HG02610 (cell line): Measurements from ENCODE around the gene GYS1.
A peak's percentile ranks its signal among the peaks of the same experiment; 100 is the strongest.
"Not testable (repeated sequence)": the region's sequence is repeated elsewhere in the genome, so short reads cannot be mapped to it uniquely, and the experiment has no call there.

Experiments used
- ATAC-seq: cut with Tn5 transposase; IDR thresholded peaks from one replicate; pipeline ENCODE4 v1.9.1; 2021; ENCODE audit warnings: mild to moderate bottlenecking, moderate library complexity; ENCODE audit not compliant: unreplicated experiment

The GYS1 gene

GRCh38 chr19:48993175-48994034 is at the start of gene GYS1, which contains the start of gene RUVBL2:
Gene GYS1, minus strand, starts transcription at chr19:48993309. Its CDS starts 197 bp downstream, at chr19:48993112.
Gene RUVBL2, plus strand, starts transcription at chr19:48993887. Its CDS starts 25 bp downstream, at chr19:48993912.
- peak; percentile 88 for ATAC-seq

DNA sequence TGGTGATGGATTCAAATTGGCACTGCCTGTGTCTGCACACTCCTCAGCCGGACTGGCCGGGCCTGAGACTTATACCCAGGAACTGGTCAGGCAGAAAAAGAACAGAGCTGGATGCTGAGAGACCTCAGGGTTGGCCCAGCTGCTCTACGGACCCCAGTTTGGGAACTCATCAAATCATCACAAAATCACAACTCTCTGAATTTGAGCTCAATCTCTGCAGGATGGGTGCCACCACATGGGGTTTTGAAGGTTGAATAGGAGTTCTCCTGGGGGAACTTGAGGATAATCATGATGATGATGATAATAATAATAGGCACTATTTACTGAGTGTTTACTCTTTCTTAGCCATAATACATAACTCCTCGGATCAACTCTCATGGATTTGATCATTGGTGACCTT is 49.6 kb upstream of the GYS1 start:
- not testable (repeated sequence) for ATAC-seq

GRCh38 chr19:49042177-49042576 is 49.1 kb upstream of the GYS1 start:
- ATAC-seq = no peak

GRCh38 chr19:49039736-49040135 is 46.6 kb upstream of the GYS1 start:
- ATAC-seq = not testable (repeated sequence)

DNA sequence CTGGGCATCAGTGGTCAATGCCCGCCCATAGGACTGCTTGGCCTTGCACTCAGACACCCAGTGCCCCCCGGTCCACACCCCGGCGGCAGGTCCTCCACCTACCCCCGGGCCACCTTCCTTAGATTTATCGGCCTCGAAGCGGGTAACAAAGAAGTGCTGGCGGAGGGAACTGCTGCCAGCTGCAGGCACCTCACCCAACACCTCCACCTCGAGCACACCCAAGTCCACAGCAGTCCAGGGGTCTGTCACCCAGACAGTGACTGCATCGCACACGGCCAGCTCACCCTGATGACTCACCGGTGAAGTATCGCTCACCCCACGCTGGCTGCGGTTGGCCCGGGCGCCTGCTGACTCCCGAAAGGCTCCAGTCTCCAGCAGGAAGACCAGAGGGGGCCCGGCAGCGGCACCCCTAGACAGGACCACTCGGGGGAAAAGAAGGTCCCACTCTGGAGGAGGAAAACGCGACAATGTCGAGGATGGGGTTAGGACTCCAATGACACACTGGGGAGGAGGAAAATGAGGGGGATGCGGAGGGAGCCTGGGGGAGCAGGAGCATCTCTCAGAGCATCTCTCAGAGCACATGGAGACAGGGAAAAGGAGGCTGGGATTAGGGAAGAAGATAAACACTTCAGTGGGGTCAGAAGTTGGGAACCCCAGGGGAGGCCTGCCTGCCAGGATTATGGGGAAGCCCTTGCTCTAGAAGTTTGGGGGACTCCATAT is 45.6 kb upstream of the GYS1 start:
- not testable (repeated sequence) for ATAC-seq

DNA sequence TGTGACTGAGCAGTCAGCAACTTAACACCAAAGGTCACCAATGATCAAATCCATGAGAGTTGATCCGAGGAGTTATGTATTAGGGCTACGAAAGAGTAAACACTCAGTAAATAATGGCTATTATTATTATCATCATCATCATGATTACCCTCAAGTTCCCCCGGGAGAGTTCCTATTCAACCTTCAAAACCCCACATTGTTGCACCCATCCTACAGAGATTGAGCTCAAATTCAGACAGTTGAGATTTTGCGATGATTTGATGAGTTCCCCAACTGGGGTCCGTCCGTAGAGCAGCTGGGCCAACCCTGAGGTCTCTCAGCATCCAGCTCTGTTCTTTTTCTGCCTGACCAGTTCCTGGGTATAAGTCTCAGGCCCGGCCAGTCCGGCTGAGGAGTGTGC is 45.0 kb upstream of the GYS1 start:
- not testable (repeated sequence) for ATAC-seq

DNA sequence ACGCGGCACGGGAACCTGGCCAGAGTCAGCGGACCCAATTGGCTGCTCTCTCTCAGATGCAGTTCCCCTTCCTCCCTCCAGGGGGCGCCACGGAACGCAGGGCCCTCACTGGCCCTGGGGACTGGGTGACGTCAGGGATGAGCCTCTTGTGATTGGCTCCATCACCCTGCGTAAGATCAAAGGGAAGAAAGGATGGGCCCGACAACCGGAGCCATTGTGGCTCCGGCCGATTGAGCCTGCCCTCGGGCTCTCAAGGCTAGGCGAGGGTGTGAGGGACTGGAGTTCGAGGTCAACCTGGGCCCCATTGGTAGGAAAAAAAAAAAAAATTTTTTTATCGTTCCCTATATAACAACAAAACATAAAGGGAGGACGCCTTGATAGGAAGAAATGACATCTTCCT is 43.7 kb upstream of the GYS1 start, which contains the start of gene CGB1:
CGB1 (minus strand) TSS at position 81 of the 400 bp plus-strand sequence. CDS start 184 bp downstream, outside the sequence.
- ATAC-seq = not testable (repeated sequence)

DNA sequence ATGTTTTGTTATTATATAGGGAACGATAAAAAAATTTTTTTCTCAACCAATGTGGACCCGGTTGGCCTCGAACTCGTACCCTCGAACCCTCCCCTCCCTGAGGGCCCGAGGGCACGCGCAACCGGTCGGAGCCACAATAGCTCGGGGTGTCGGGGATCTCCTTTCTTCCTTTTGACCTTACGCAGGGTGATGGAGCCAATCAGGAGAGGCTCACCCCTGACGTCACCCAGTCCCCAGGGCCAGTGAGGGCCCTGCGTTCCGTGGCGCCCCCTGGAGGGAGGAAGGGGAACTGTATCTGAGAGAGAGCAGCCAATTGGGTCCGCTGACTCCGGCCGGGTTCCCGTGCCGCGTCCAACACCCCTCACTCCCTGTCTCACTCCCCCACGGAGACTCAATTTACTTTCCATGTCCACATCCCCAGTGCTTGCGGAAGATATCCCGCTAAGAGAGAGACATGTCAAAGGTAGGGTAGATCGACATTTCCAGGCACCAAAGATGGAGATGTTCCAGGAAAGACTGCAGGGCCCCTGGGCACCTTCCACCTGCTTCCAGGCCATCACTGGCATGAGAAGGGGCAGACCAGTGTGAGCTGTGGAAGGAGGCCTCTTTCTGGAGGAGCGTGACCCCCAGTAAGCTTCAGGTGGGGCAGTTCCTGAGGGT is 38.7 kb upstream of the GYS1 start, which contains the start of gene CGB2:
CGB2 (plus strand) TSS at position 249 of the 660 bp plus-strand sequence; CDS start at position 455, 206 bp downstream.
- not testable (repeated sequence) for ATAC-seq

DNA sequence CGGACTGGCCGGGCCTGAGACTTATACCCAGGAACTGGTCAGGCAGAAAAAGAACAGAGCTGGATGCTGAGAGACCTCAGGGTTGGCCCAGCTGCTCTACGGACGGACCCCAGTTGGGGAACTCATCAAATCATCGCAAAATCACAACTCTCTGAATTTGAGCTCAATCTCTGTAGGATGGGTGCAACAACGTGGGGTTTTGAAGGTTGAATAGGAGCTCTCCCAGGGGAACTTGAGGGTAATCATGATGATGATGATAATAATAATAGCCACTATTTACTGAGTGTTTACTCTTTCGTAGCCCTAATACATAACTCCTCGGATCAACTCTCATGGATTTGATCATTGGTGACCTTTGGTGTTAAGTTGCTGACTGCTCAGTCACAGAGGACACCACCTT is 37.2 kb upstream of the GYS1 start:
- ATAC-seq = not testable (repeated sequence)

DNA sequence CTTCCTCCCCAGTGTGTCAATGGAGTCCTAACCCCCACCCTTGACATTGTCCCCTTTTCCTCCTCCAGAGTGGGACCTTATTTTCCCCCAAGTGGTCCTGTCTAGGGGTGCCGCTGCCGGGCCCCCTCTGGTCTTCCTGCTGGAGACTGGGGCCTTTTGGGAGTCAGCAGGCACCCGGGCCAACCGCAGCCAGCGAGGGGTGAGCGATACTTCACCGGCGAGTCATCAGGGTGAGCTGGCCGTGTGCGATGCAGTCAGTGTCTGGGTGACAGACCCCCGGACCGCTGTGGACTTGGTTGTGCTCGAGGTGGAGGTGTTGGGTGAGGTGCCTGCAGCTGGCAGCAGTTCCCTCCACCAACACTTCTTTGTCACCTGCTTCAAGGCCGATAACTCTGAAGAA is 36.6 kb upstream of the GYS1 start:
- ATAC-seq = not testable (repeated sequence)

DNA sequence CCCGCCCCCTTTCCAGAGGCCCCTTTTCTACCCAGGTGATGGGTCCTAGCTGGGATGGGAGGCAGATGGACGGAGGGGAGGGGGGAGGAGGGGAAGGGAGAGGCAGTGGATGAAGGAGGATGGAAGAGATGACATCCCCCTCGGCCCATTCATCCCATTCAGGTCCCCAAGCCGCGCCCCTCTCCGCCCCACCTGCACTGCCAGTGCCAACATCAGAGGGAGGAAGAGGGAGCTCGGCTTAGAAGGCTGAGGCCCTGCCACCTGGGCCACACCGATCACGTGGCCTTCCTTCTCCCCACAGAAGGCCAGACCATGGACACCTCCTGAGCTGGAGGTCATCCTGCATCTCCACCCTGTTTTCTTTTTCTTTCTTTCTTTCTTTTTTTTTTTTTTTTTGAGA is 35.6 kb upstream of the GYS1 start:
- ATAC-seq = not testable (repeated sequence)

DNA sequence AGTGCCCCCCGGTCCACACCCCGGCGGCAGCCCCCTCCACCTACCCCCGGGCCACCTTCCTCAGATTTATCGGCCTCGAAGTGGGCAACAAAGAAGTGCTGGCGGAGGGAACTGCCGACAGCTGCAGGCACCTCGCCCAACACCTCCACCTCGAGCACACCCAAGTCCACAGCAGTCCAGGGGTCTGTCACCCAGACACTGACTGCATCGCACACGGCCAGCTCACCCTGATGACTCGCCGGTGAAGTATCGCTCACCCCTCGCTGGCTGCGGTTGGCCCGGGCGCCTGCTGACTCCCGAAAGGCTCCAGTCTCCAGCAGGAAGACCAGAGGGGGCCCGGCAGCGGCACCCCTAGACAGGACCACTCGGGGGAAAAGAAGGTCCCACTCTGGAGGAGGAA is 32.5 kb upstream of the GYS1 start:
- ATAC-seq = not testable (repeated sequence)

DNA sequence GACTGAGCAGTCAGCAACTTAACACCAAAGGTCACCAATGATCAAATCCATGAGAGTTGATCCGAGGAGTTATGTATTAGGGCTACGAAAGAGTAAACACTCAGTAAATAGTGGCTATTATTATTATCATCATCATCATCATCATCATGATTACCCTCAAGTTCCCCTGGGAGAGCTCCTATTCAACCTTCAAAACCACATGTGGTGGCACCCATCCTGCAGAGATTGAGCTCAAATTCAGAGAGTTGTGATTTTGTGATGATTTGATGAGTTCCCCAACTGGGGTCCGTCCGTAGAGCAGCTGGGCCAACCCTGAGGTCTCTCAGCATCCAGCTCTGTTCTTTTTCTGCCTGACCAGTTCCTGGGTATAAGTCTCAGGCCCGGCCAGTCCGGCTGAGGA is 32.0 kb upstream of the GYS1 start:
- not testable (repeated sequence) for ATAC-seq

DNA sequence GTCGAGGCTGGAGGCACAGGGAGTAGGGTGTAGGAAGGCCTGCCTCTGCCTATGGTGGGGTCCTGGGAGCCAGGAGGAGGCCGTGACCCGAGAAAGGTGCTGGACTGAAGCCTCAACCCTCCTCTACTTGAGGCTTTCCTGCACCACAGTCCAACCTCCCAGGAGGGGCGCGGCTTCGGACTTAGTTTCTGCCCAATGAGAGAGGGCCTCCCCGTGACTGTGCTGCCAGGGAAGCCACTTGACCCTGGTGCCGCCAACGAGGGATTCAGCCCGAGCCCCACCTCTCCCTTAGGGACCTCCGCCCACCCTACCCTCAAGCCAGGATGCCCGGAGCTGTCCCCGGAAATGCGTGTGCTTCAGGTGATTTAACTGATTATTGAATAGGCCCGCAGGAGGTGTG is 31.1 kb upstream of the GYS1 start, which contains the start of gene CGB3:
CGB3 (minus strand) TSS at position 101 of the 400 bp plus-strand sequence. CDS start 362 bp downstream, outside the sequence.
- ATAC-seq = not testable (repeated sequence)

DNA sequence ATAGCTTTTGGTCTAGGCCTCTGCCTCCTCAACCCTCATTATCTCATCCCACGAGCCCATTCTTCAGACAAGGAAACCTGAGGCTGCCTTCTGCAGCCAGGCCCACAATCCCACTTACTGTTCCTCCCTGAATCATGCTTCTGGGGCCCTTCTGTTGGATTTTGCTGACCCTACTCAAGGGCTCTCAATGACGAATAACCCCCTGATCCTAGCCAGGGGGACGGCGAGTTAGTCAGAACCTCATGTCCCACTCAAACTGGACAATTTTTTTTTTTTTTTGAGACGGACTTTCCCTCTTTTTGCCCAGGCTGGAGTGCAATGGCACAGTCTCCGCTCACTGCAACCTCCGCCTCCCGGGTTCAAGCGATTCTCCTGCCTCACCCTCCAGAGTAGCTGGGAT is 29.0 kb upstream of the GYS1 start:
- ATAC-seq = no peak

DNA sequence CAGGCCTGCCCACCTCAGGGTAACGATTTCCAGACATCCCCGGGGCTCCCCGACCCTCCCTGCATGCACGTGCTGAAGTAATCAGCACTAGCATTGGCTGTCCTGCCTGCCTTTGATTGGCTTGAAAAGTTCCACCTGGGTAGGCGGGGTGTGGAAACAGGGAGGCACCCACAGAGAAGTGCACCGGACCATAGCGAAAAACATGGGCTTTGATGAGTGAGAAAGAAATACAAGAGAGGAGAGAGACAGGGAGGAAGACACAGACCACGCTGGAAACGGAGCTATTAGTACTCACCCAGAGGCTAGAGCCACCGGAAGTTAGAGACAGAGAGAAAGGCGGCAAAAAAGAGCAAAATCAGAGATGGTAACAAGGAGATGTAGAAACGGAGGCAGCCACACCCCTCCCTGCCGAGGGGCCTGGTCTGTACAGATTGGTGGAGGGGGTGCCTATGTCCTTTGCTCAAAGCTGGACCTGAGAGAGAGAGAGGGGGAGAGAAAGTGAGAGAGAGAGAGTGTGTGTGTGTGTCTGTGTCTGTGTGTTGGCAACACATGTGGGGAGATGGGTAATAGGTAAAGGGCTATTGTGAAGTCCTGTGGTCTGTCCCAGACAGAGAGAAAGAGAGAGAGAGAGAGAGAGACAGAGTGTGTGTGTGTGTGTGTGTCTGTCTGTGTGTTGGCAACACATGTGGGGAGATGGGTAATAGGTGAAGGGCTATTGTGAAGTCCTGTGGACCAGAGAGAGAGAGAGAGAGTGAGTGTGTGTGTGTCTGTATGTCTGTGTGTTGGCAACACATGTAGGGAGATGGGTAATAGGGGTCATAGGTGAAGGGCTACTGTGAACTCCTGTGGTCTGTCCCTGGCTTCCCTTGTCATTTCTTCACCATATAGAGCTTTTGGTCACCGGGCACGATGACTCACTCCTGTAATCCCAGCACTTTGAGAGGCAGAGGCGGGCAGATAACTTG is 28.1 kb upstream of the GYS1 start:
- ATAC-seq = no peak

DNA sequence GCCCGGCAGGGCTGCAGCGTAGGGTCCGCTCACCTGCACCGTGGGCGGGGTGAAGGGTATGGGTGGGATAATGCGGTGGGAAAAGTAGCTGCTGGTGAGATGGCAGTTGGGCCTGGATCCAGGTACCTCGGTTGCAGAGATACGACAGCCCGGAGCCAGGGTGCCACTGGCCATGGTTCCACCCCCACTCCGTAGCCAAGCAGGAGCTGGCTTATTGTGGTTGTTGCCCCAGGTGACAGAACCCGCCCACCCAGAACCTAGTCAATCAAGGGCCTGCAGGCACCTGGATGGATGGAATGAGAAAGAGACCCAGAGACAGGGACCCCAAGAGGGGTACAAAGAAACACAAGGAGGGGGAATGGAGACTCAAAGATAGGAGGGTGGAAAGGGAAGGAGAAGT is 27.2 kb upstream of the GYS1 start:
- ATAC-seq = no peak

GRCh38 chr19:49019242-49019932 is 26.3 kb upstream of the GYS1 start:
- ATAC-seq = no peak
